Heart left ventricle (tissue), 16 donors: Measurements from ENCODE around the gene SOX21. TPM values are rescaled to one million over a fixed set of nuclear protein-coding genes. Genes with fewer than 3 reads are reported as not detected.

Experiments
- ATAC-seq, 4 donors: fragments of 200-7000 bp; cut with Tn5 transposase; one replicate each; pipeline ENCODE4 v1.9.1; 2020 to 2022; ENCODE audit warnings: moderate library complexity in 4 of 4, mild to moderate bottlenecking in 3 of 4, moderate number of reproducible peaks in 1 of 4
- DNase-seq, 5 donors: peaks; one replicate each; pipeline ENCODE4 v3.0.0-alpha.2; 2020
- H3K27ac ChIP-seq, 12 donors: fragments of 200-600 bp; sonication (generic) in 4 of 12; one replicate each; pipeline versions ENCODE4 v1.5.0 to v1.8.0; 2016 to 2022; ENCODE audit warnings: mild to moderate bottlenecking in 2 of 12
- H3K27me3 ChIP-seq, 9 donors: fragments of 200-600 bp; sonication (generic) in 2 of 9; one replicate each; pipeline versions ENCODE4 v1.5.1 to v1.8.0; 2016 to 2022; ENCODE audit warnings: mild to moderate bottlenecking in 3 of 9
- H3K36me3 ChIP-seq, 9 donors: fragments of 200-600 bp; sonication (generic) in 2 of 9; one replicate each; pipeline versions ENCODE4 v1.5.0 to v1.8.0; 2018 to 2022; ENCODE audit warnings: mild to moderate bottlenecking in 2 of 9
- H3K4me1 ChIP-seq, 12 donors: fragments of 200-600 bp; sonication (generic) in 4 of 12; one replicate each; pipeline versions ENCODE4 v1.5.0 to v1.8.0; 2016 to 2022; ENCODE audit warnings: mild to moderate bottlenecking in 3 of 12
- H3K4me3 ChIP-seq, 12 donors: fragments of 200-600 bp; sonication (generic) in 4 of 12; one replicate each; pipeline versions ENCODE4 v1.5.0 to v1.8.0; 2017 to 2022; ENCODE audit warnings: mild to moderate bottlenecking in 9 of 12, moderate library complexity in 4 of 12
- H3K9me3 ChIP-seq, 12 donors: fragments of 200-600 bp; sonication (generic) in 4 of 12; one replicate each; pipeline versions ENCODE4 v1.5.0 to v1.8.0; 2016 to 2022; ENCODE audit warnings: mild to moderate bottlenecking in 1 of 12
- CTCF ChIP-seq, 12 donors: fragments of 200-600 bp; sonication (generic) in 4 of 12; IDR thresholded peaks; one replicate each; pipeline versions ENCODE4 v1.5.0 to v1.8.0; 2018 to 2022; ENCODE audit warnings: antibody characterized with exemption in 12 of 12, mild to moderate bottlenecking in 5 of 12
- POLR2A ChIP-seq, 2 donors: fragments of 450-650 bp; IDR thresholded peaks; one replicate each; pipeline ENCODE4 v1.6.1; 2017; ENCODE audit warnings: antibody characterized with exemption in 2 of 2, mild to moderate bottlenecking in 2 of 2, moderate library complexity in 2 of 2
- WGBS, 4 donors: extraction: QIAGEN DNeasy Blood & Tissue Kit in 2 of 4; methylation state at CpG; one replicate each; pipeline versions ENCODE4 v1.1.5 to v1.1.7; 2013 to 2018; 5-methylcytosine and 5-hydroxymethylcytosine counted together
- intact Hi-C, 10 donors: fragments of 100-400 bp; cut with DNase I; formaldehyde crosslinking; loops; one replicate each; pipeline versions ENCODE4 v1.11.1 to v1.14.2; 2022
- polyA plus RNA-seq, 2 donors: library from polyadenylated mRNA; stranded (reverse); fragments of 200-250 nt; gene quantifications; one replicate each; pipeline ENCODE4 v1.2.3, GENCODE V29; 2013
- total RNA-seq, 9 donors: library from RNA; depleted of rRNA in 2 of 9; stranded (reverse); fragments of >200 nt in 2 of 9; fragmentation: NEBNext Ultra II Directional in 3 of 9; extraction: Animal tissue kit (Norgen Biotek cat#: 25700) in 3 of 9; gene quantifications; one replicate each; pipeline versions ENCODE4 v1.1.0 to v1.2.4, GENCODE V29; 2016 to 2023
- donor health status: ischemic (EF 13 %, LVEDD 7.1; RV severe dilation, severe dysfunction).
- donor health status: healthy with polysubstance abuse.
- donor health status: DM: no; HTN: yes; CAD: no.
- donor health status: DM: no; HTN: no; CAD: no.
- donor health status: ischemic (EF 25% LVEDD 6.9; RV normal size, moderate dysfunction).
- donor health status: ischemic (EF 25% LVEDD 5.7; RV mildly dilated, moderate dysfunction).
- donor health status: healthy.
- donor health status: DM: yes; HTN: yes; CAD: no.
- donor health status: ischemic (EF 35%, LVEDD 5.7; RV mildly dilated, moderate dysfunction).
- donor health status: nonischemic (EF 11% LVEDD 7.7; RV severe dilation, severe dysfunction).
- donor health status: DM: yes; HTN: yes; CAD: no.
- donor health status: PGD.
- donor health status: ischemic (EF 29% LVEDD 5.4; RV normal size, mild dysfunction).
- donor health status: nonischemic (EF 23%, LVEDD 6.1; RV moderate dilation, normal function).

SOX21 gene
- total and polyA plus RNA-seq, 11 donors = not detected

- Histone ChIP-seq H3K27ac (no peak overlapping the region), H3K9me3 (no peaks in the 10 kb centered on the region), H3K4me3 (no peak overlapping the region), H3K4me1 (no peaks in the 10 kb centered on the region), H3K27me3 (peaks cover 0 to 35% (median 0%) of the 10 kb centered on the region in 9 donors), H3K36me3 (no peaks in the 10 kb centered on the region)
- ATAC-seq = no peak
- TF ChIP-seq CTCF (IDR thresholded peaks at IDR 0.05) (no peak), POLR2A (IDR thresholded peaks at IDR 0.05) (no peak)
- no peak for DNase-seq
- intact Hi-C loops = loop anchor here in 6 of 10 donors (5.0 to 10.0 kb wide), 6 partner anchors 475 to 797 kb away; no protein-coding TSS in a partner anchor
- 52 to 71% (median 62%) methylated on average over 2 of the region's 2 CpGs for WGBS, 4 donors
Measured at GRCh38 chr13:94677799-94678198, 34.5 kb downstream of the SOX21 start.

- H3K4me1 ChIP-seq = no peaks in the 10 kb centered on the region
- 31 to 34% (median 33%) methylated on average over 5 of the region's 5 CpGs for WGBS, 4 donors
- H3K9me3 ChIP-seq = no peaks in the 10 kb centered on the region
- no peak overlapping the region for H3K4me3 ChIP-seq
- DNase-seq = peak in 3 of 5 donors; percentile 9 to 27 (median 22)
- no peak overlapping the region for H3K27ac ChIP-seq
- no peaks in the 10 kb centered on the region for H3K36me3 ChIP-seq
- TF ChIP-seq POLR2A (IDR thresholded peaks at IDR 0.05) = no peak
- TF ChIP-seq CTCF (IDR thresholded peaks at IDR 0.05) = peak; percentile 36 to 68 (median 58)
- H3K27me3 ChIP-seq = peaks cover 0 to 29% (median 0%) of the 10 kb centered on the region in 9 donors
- ATAC-seq = no peak
- intact Hi-C loops = loop anchor here in 6 of 10 donors (5.0 to 10.0 kb wide), 6 partner anchors 478 to 800 kb away; no protein-coding TSS in a partner anchor
Measured at GRCh38 chr13:94674609-94675348, 37.6 kb downstream of the SOX21 start.

GRCh38 chr13:94673851-94674250 is 38.5 kb downstream of the SOX21 start:
- ATAC-seq (no peak), DNase-seq (no peak)
- intact Hi-C loops = loop anchor here in 5 of 10 donors (10.0 kb wide), 4 partner anchors 481 to 801 kb away; no protein-coding TSS in a partner anchor
- peaks cover 0 to 29% (median 0%) of the 10 kb centered on the region in 9 donors for H3K27me3 ChIP-seq
- WGBS, 4 donors = 47 to 59% (median 53%) methylated on average over 5 of the region's 5 CpGs
- no peaks in the 10 kb centered on the region for H3K9me3 ChIP-seq
- H3K4me3 ChIP-seq = no peak overlapping the region
- TF ChIP-seq CTCF (IDR thresholded peaks at IDR 0.05) (no peak), POLR2A (IDR thresholded peaks at IDR 0.05) (no peak)
- H3K4me1 ChIP-seq = no peaks in the 10 kb centered on the region
- no peak overlapping the region for H3K27ac ChIP-seq
- H3K36me3 ChIP-seq = no peaks in the 10 kb centered on the region

GRCh38 chr13:94672400-94672799 is 39.9 kb downstream of the SOX21 start:
- WGBS, 4 donors = 67 to 83% (median 73%) methylated on average over 2 of the region's 2 CpGs
- intact Hi-C loops = loop anchor here in 5 of 10 donors (10.0 kb wide), 4 partner anchors 482 to 802 kb away; no protein-coding TSS in a partner anchor
- Histone ChIP-seq H3K9me3 (no peaks in the 10 kb centered on the region), H3K27ac (no peak overlapping the region), H3K27me3 (peaks cover 0 to 24% (median 0%) of the 10 kb centered on the region in 9 donors), H3K4me1 (no peaks in the 10 kb centered on the region), H3K36me3 (no peaks in the 10 kb centered on the region), H3K4me3 (no peak overlapping the region)
- TF ChIP-seq POLR2A (IDR thresholded peaks at IDR 0.05) = no peak
- TF ChIP-seq CTCF (IDR thresholded peaks at IDR 0.05) = no peak
- ATAC-seq (no peak), DNase-seq (no peak)
